ENCODE results near the gene ELMOD3.
"Not testable (repeated sequence)": the region's sequence is repeated elsewhere in the genome, so short reads cannot be mapped to it uniquely, and the experiment has no call there.

ELMOD3 gene

GRCh38 chr2:85354286-85355072 is at the start of gene ELMOD3, which contains the start of gene RETSAT:
TSS of gene ELMOD3 (plus strand) at chr2:85354769. CDS start at chr2:85357199, 2,430 bp downstream.
TSS of gene RETSAT (minus strand) at chr2:85354528. CDS start at chr2:85354507, 21 bp downstream.
- peak; percentile 98 for DNase-seq (ENCODE audit: low spot score)

GRCh38 chr2:85307527-85307897 is 47.1 kb upstream of the ELMOD3 start:
- no peak for DNase-seq (ENCODE audit: low spot score)

- DNase-seq (ENCODE audit: low spot score): no peak
These were observed 46.4 kb upstream of the ELMOD3 start for GRCh38 chr2:85308201-85308600.

- DNase-seq (ENCODE audit: low spot score): peak; percentile 47
These were observed 45.5 kb upstream of the ELMOD3 start for GRCh38 chr2:85308896-85309555.

GRCh38 chr2:85309699-85310321 is 44.8 kb upstream of the ELMOD3 start:
- no peak for DNase-seq (ENCODE audit: low spot score)

- no peak for DNase-seq (ENCODE audit: low spot score)
These were observed 44.2 kb upstream of the ELMOD3 start for GRCh38 chr2:85310330-85310729.

GRCh38 chr2:85312404-85312803 is 42.2 kb upstream of the ELMOD3 start:
- DNase-seq (ENCODE audit: low spot score): no peak

GRCh38 chr2:85314884-85315242 is 39.7 kb upstream of the ELMOD3 start:
- DNase-seq (ENCODE audit: low spot score): no peak

GRCh38 chr2:85315921-85316320 is 38.6 kb upstream of the ELMOD3 start:
- DNase-seq (ENCODE audit: low spot score): not testable (repeated sequence)

- no peak for DNase-seq (ENCODE audit: low spot score)
These were observed 36.1 kb upstream of the ELMOD3 start for GRCh38 chr2:85318222-85319074.

- DNase-seq (ENCODE audit: low spot score): no peak
These were observed 34.8 kb upstream of the ELMOD3 start for GRCh38 chr2:85319796-85320195.

GRCh38 chr2:85323351-85323987 is 31.1 kb upstream of the ELMOD3 start:
- DNase-seq (ENCODE audit: low spot score): no peak

- DNase-seq (ENCODE audit: low spot score): not testable (repeated sequence)
These were observed 30.6 kb upstream of the ELMOD3 start for GRCh38 chr2:85323988-85324367.

GRCh38 chr2:85324639-85325465 is 29.7 kb upstream of the ELMOD3 start:
- DNase-seq (ENCODE audit: low spot score): no peak

GRCh38 chr2:85325466-85325811 is 29.1 kb upstream of the ELMOD3 start:
- DNase-seq (ENCODE audit: low spot score): no peak

GRCh38 chr2:85326406-85327159 is 28.0 kb upstream of the ELMOD3 start:
- DNase-seq (ENCODE audit: low spot score): peak; percentile 48

- peak; percentile 26 for DNase-seq (ENCODE audit: low spot score)
These were observed 27.3 kb upstream of the ELMOD3 start for GRCh38 chr2:85327160-85327821.

GRCh38 chr2:85327822-85328617 is 26.5 kb upstream of the ELMOD3 start, which contains the start of gene TGOLN2:
TSS of gene TGOLN2 (minus strand) at chr2:85327989. CDS start at chr2:85327962, 27 bp downstream.
- peak; percentile 89 for DNase-seq (ENCODE audit: low spot score)
